Thyroid gland (tissue), 4 donors: Measurements from ENCODE around the gene CLDN1.

Source experiments
- CTCF ChIP-seq, 6 experiments: fragments of 200-600 bp in 3 of 6; fragments of 450-650 bp in 3 of 6; sonication (generic) in 3 of 6; IDR thresholded peaks; one replicate each; pipeline ENCODE4 v1.5.1; 2016 to 2019; ENCODE audit warnings: antibody characterized with exemption in 6 of 6, mild to moderate bottlenecking in 2 of 6, inconsistent platforms in 1 of 6, moderate library complexity in 1 of 6
- POLR2A ChIP-seq, 2 donors: fragments of 450-650 bp; IDR thresholded peaks; one replicate each; pipeline ENCODE4 v1.6.1; 2017; ENCODE audit warnings: antibody characterized with exemption in 2 of 2, mild to moderate bottlenecking in 2 of 2, moderate library complexity in 1 of 2

GRCh38 chr3:190294030-190294429, 28.2 kb downstream of the CLDN1 start:
- TF ChIP-seq CTCF (IDR thresholded peaks at IDR 0.05) (no peak), POLR2A (IDR thresholded peaks at IDR 0.05) (no peak)
